Coronary artery (tissue), 2 donors: ENCODE measurements around the gene PRPF18.

Experiments used
- DNase-seq: peaks from one replicate; pipeline ENCODE4 v3.0.0-alpha.2; 2017; ENCODE audit warnings: low spot score
- H3K27ac ChIP-seq, 2 donors: fragments of 200-600 bp; sonication (generic); one replicate each; pipeline ENCODE4 v1.5.1; 2016 to 2019
- H3K4me3 ChIP-seq: fragments of 200-600 bp; sonication (generic); 2 replicates; pipeline ENCODE4 v1.5.1; 2016; ENCODE audit warnings: mild to moderate bottlenecking, moderate library complexity
- TF ChIP-seq, protein P1 (sequence below): fragments of 200-600 bp; sonication (generic); IDR thresholded peaks from one replicate; pipeline ENCODE4 v1.5.1; 2019; ENCODE audit warnings: antibody characterized with exemption

The PRPF18 gene

GRCh38 chr10:13658264-13658663 is 71.5 kb downstream of the PRPF18 start:
- TF ChIP-seq, protein P1, sequence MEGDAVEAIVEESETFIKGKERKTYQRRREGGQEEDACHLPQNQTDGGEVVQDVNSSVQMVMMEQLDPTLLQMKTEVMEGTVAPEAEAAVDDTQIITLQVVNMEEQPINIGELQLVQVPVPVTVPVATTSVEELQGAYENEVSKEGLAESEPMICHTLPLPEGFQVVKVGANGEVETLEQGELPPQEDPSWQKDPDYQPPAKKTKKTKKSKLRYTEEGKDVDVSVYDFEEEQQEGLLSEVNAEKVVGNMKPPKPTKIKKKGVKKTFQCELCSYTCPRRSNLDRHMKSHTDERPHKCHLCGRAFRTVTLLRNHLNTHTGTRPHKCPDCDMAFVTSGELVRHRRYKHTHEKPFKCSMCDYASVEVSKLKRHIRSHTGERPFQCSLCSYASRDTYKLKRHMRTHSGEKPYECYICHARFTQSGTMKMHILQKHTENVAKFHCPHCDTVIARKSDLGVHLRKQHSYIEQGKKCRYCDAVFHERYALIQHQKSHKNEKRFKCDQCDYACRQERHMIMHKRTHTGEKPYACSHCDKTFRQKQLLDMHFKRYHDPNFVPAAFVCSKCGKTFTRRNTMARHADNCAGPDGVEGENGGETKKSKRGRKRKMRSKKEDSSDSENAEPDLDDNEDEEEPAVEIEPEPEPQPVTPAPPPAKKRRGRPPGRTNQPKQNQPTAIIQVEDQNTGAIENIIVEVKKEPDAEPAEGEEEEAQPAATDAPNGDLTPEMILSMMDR = no peak
- H3K4me3 ChIP-seq = no peak overlapping the region
- H3K27ac ChIP-seq = no peak overlapping the region
- no peak for DNase-seq

DNA sequence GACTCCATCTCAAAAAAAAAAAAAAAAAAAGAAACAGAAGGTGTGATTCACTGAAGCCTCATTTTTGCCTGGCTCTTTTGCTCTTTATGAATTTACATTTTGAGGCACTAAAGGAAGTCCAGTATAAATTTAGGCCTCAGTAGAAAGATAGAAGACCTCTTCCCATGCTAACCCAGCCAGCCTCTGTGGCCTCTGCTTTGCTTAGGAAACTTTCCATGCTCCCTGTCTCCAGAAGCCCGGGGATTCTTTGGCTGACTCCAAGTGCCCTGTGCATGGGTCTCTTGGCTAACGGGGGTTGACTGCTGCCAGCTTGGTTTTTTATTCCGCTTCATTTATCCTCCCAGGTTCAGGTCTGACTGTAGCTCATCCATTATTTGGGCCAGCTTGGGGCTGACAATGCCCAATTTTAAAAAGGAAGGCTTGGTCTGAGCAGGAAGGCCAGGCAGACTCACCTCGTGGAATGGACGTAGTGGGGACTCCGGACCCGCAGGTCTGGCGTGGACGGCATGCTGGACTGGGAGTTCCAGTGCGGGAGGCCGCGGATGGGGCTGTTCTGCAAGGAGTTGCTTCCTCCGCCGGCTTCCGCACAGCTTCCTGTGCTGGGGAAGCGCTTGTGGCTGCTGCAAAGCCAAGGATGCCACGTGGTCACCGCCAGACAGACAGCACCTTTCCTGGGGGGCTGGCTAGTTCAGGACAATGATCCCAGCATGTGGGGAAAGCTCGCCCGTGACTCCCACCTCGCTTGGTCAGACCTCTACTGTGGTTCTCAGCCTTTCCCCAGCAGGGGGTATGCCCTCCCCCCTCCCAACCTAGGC is 72.3 kb downstream of the PRPF18 start:
- Histone ChIP-seq H3K4me3 (no peak overlapping the region), H3K27ac (peak overlapping the region; percentile 32 to 50)
- DNase-seq = no peak
- TF ChIP-seq, protein P1 = no peak

GRCh38 chr10:13659887-13660550 is 73.3 kb downstream of the PRPF18 start:
- TF ChIP-seq, protein P1 = peak; percentile 93
- no peak overlapping the region for H3K4me3 ChIP-seq
- no peak for DNase-seq
- H3K27ac ChIP-seq = peak overlapping the region; percentile 32 to 50

GRCh38 chr10:13660551-13660920 is 73.8 kb downstream of the PRPF18 start:
- H3K27ac ChIP-seq = peak overlapping the region in 1 of 2 donors; percentile 50
- no peak overlapping the region for H3K4me3 ChIP-seq
- TF ChIP-seq, protein P1 = no peak
- no peak for DNase-seq

DNA sequence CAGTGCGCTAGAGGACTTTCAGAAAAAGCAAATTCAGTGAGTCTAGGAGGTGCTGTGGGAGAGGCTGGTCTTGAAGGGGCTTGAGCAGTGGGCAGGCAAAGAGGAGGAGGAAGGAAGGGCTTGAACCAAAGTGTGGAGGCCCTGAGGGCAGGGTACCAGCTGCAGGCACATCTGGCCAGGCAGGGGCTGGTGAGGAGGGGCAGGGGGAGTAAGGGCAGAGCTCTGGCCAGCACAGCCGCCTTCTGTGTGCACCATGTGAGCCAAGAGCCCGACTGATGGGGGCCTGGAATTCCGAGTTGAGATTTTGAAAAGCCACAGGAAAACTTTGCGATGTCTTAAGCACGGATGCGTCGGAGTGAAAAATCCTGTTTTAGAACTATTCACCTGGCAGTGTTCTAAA is 74.5 kb downstream of the PRPF18 start:
- Histone ChIP-seq H3K4me3 (no peak overlapping the region), H3K27ac (no peak overlapping the region)
- DNase-seq = no peak
- TF ChIP-seq, protein P1 = no peak

GRCh38 chr10:13665516-13666262 is 78.9 kb downstream of the PRPF18 start:
- Histone ChIP-seq H3K27ac (no peak overlapping the region), H3K4me3 (no peak overlapping the region)
- DNase-seq = no peak
- TF ChIP-seq, protein P1 = no peak
